K562 (cell line): ENCODE data around the gene MTRFR. TPM values are rescaled to one million over a fixed set of nuclear protein-coding genes. Genes with fewer than 3 reads are reported as not detected.

Experiments
- ATAC-seq: fragments of 200-7000 bp; cut with Tn5 transposase; 3 replicates; pipeline ENCODE4 v1.9.1; 2020; ENCODE audit warnings: moderate library complexity
- BruUV-seq: library from RNA; stranded (reverse); fragments of 400-500 nt; replicated peaks from 2 replicates; lab custom pipeline; 2021; lab: Mats Ljungman, UMichigan
- CTCF ChIA-PET: fragments of 300-600 bp; formaldehyde crosslinking; extraction: SDS; loops from one replicate; lab custom pipeline; 2021; ENCODE audit warnings: low intra/inter-chr PET ratio; lab: Yijun Ruan, JAX
- POLR2A ChIA-PET: fragments of 300-600, 350-650 bp; sonication (Branson Sonifier 250); formaldehyde crosslinking; extraction: SDS; loops from one replicate; lab custom pipeline; 2021; ENCODE audit warnings: antibody characterized with exemption, inconsistent platforms; lab: Yijun Ruan, JAX
- DNase-seq, 4 experiments: peaks; one replicate each; pipeline versions ENCODE4 v3.0.0 to v3.0.0-alpha.2; 2011 to 2018; ENCODE audit warnings: low spot score in 3 of 4, mixed read lengths in 3 of 4; ENCODE audit errors: extremely low read depth in 1 of 4
- FAIRE-seq: peaks from 2 replicates; lab custom pipeline; 2011; peaks lifted over from hg19 to GRCh38; lab: Jason Lieb, UNC
- H2AFZ ChIP-seq: 2 replicates; pipeline ENCODE4 v1.6.0; 2011; ENCODE audit warnings: low read depth, low read length, control low read depth, inconsistent platforms
- H3K27ac ChIP-seq: fragments of 200-600 bp; 3 replicates; pipeline ENCODE4 v1.8.0; 2011; ENCODE audit warnings: low read depth, mild to moderate bottlenecking, control low read depth, inconsistent platforms, low read length, moderate library complexity, mixed read lengths; ENCODE audit errors: extremely low read depth
- H3K27me3 ChIP-seq, 2 experiments: fragments of 300-600 bp in 1 of 2; 2 replicates in 1 of 2; 3 replicates in 1 of 2; pipeline versions ENCODE4 v1.6.0 to v1.8.0; 2011; ENCODE audit warnings: inconsistent platforms in 2 of 2, low read length in 2 of 2, mild to moderate bottlenecking in 1 of 2, mixed read lengths in 1 of 2, moderate library complexity in 1 of 2; ENCODE audit not compliant: control insufficient read depth in 2 of 2, insufficient read depth in 2 of 2
- H3K36me3 ChIP-seq: fragments of 300-600 bp; 3 replicates; pipeline ENCODE4 v1.8.0; 2011; ENCODE audit warnings: mild to moderate bottlenecking, low read length, inconsistent platforms; ENCODE audit not compliant: control insufficient read depth, insufficient read depth
- H3K4me1 ChIP-seq, 2 experiments: fragments of 200-600 bp in 1 of 2; replicated peaks in 1 of 2; 2 replicates in 1 of 2; 3 replicates in 1 of 2; pipeline versions ENCODE4 v1.5.1 to v1.8.0; 2011; ENCODE audit warnings: inconsistent platforms in 2 of 2, low read length in 2 of 2, mild to moderate bottlenecking in 1 of 2, mixed read lengths in 1 of 2, moderate library complexity in 1 of 2; ENCODE audit not compliant: control insufficient read depth in 2 of 2, insufficient read depth in 2 of 2
- H3K4me2 ChIP-seq: 2 replicates; pipeline ENCODE4 v1.6.1; 2011; ENCODE audit warnings: low read length, control low read depth, inconsistent platforms, mixed read lengths; ENCODE audit not compliant: insufficient read depth
- H3K4me3 ChIP-seq: fragments of 200-600 bp; sonication (generic), shearing (Covaris generic); 2 replicates; pipeline ENCODE4 v1.5.1; 2016; ENCODE audit warnings: control low read depth, inconsistent platforms
- H3K79me2 ChIP-seq: fragments of 200-600 bp; 3 replicates; pipeline ENCODE4 v1.8.0; 2011; ENCODE audit warnings: low read length, inconsistent platforms; ENCODE audit not compliant: control insufficient read depth, insufficient read depth
- H3K9ac ChIP-seq, 2 experiments: 2 replicates each; pipeline versions ENCODE4 v1.6.0 to v1.6.1; 2011; ENCODE audit warnings: low read depth in 2 of 2, low read length in 2 of 2, control low read depth in 1 of 2, inconsistent platforms in 1 of 2, mild to moderate bottlenecking in 1 of 2, mixed read lengths in 1 of 2; ENCODE audit not compliant: insufficient read depth in 1 of 2
- H3K9me1 ChIP-seq: one replicate; pipeline ENCODE4 v1.6.0; 2011; ENCODE audit warnings: inconsistent platforms, mild to moderate bottlenecking, low read length, moderate library complexity; ENCODE audit not compliant: control insufficient read depth, insufficient read depth
- H3K9me3 ChIP-seq: replicated peaks from 2 replicates; pipeline ENCODE4 v1.5.1; 2011; ENCODE audit warnings: low read depth, low read length, inconsistent platforms; ENCODE audit not compliant: control insufficient read depth, insufficient read depth
- H4K20me1 ChIP-seq: replicated peaks from 2 replicates; pipeline ENCODE4 v1.6.1; 2011; ENCODE audit warnings: low read length, inconsistent platforms, mixed read lengths; ENCODE audit not compliant: control insufficient read depth, insufficient read depth
- ARID1B ChIP-seq: fragments of 450-650 bp; IDR thresholded peaks from 2 replicates; pipeline ENCODE4 v1.6.1; 2016; ENCODE audit warnings: antibody characterized with exemption, mild to moderate bottlenecking, inconsistent platforms
- CBX8 ChIP-seq: fragments of 200-600 bp; sonication (generic); IDR thresholded peaks from 2 replicates; pipeline ENCODE4 v1.6.1; 2012; ENCODE audit warnings: borderline replicate concordance, mixed run types, low read depth, mild to moderate bottlenecking, moderate library complexity, mixed read lengths, low read length, control low read depth, inconsistent platforms; ENCODE audit not compliant: poor library complexity, severe bottlenecking; ENCODE audit errors: extremely low read depth
- FOXK2 ChIP-seq, 2 experiments: fragments of 450-650 bp; IDR thresholded peaks in 1 of 2; conservative IDR thresholded peaks in 1 of 2; 2 replicates each; pipeline ENCODE4 v1.6.1; 2016; ENCODE audit warnings: low read depth in 2 of 2, mild to moderate bottlenecking in 1 of 2
- GTF3C2 ChIP-seq: IDR thresholded peaks from 3 replicates; pipeline ENCODE4 v1.6.1; 2011; ENCODE audit warnings: borderline replicate concordance, mild to moderate bottlenecking, moderate library complexity; ENCODE audit not compliant: insufficient read length; ENCODE audit errors: extremely low read depth
- MLX ChIP-seq, 2 experiments: fragments of 450-650 bp in 1 of 2; sonication (generic) in 1 of 2; formaldehyde crosslinking; conservative IDR thresholded peaks; 2 replicates each; pipeline versions ENCODE4 v1.4.0 to v1.8.1; 2020 to 2022; ENCODE audit warnings: mild to moderate bottlenecking in 1 of 2, missing genetic modification reagents in 1 of 2
- NCOA6 ChIP-seq: fragments of 450-650 bp; IDR thresholded peaks from 2 replicates; pipeline ENCODE4 v1.6.1; 2017; ENCODE audit warnings: mild to moderate bottlenecking
- RBM25 ChIP-seq: fragments of 200-400 bp; formaldehyde crosslinking; IDR thresholded peaks from 2 replicates; pipeline ENCODE4 v1.6.1; 2018; ENCODE audit warnings: low read length, low read depth, moderate library complexity; ENCODE audit not compliant: severe bottlenecking
- RFX7 ChIP-seq: fragments of 250-450 bp; sonication (Bioruptor Pico); IDR thresholded peaks from 2 replicates; pipeline ENCODE4 v1.5.1; 2021; ENCODE audit warnings: mild to moderate bottlenecking
- SMARCA5 ChIP-seq: fragments of 450-650 bp; IDR thresholded peaks from 2 replicates; pipeline ENCODE4 v1.6.1; 2016
- ZNF134 ChIP-seq: fragments of 250-450 bp; sonication (Bioruptor Pico); conservative IDR thresholded peaks from 2 replicates; pipeline ENCODE4 v1.4.0; 2020
- ZNF561 ChIP-seq: fragments of 450-650 bp; formaldehyde crosslinking; conservative IDR thresholded peaks from 2 replicates; pipeline ENCODE4 v1.4.0; 2020; ENCODE audit warnings: mild to moderate bottlenecking, moderate library complexity
- ZNF668 ChIP-seq: fragments of 250-450 bp; sonication (Bioruptor Pico); IDR thresholded peaks from 2 replicates; pipeline ENCODE4 v1.8.0; 2022; ENCODE audit warnings: mild to moderate bottlenecking, inconsistent platforms
- WGBS: fragments of 100-300 bp; shearing (Covaris generic); methylation state at CpG from one replicate; pipeline ENCODE4 v1.1.6; 2016; ENCODE audit warnings: low coverage, mixed read lengths; ENCODE audit not compliant: insufficient coverage; ENCODE audit errors: missing lambda C conversion rate; 5-methylcytosine and 5-hydroxymethylcytosine counted together
- in situ Hi-C: fragments of 300-500 bp; cut with MboI; formaldehyde crosslinking; loops from 4 replicates; pipeline ENCODE4 v1.15.0; 2018; ENCODE audit warnings: inconsistent platforms, mixed read lengths
- intact Hi-C: fragments of 100-400 bp; cut with micrococcal nuclease; formaldehyde crosslinking; loops from 2 replicates; pipeline ENCODE4 v1.14.2; 2022
- polyA plus RNA-seq, 8 experiments: library from polyadenylated mRNA; depleted of rRNA in 4 of 8; stranded (reverse) in 5 of 8; unstranded in 3 of 8; fragments of >200 nt; fragmentation: Nextera tagmentation in 2 of 8; fragmentation: Illumina TruSeq in 1 of 8; extraction: Ambion mirVana in 2 of 8; extraction: Trizol in 1 of 8; gene quantifications; 2 replicates each; pipeline versions ENCODE4 v1.2.1 to v1.2.3, GENCODE V29; 2011 to 2014; ENCODE audit warnings: inconsistent platforms in 1 of 8, missing spikeins in 1 of 8
- total RNA-seq, 7 experiments: library from RNA; depleted of rRNA in 6 of 7; stranded (reverse); fragments of >200 nt in 6 of 7; fragmentation: Illumina TruSeq in 2 of 7; extraction: Trizol in 2 of 7; gene quantifications; 2 replicates each; pipeline versions ENCODE4 v1.2.1 to v1.2.3, GENCODE V29; 2011 to 2021; ENCODE audit warnings: low replicate concordance in 1 of 7
- TF ChIP-seq, protein P1 (sequence below): sonication (generic); formaldehyde crosslinking; IDR thresholded peaks from 2 replicates; pipeline ENCODE4 v1.8.0; 2022; ENCODE audit warnings: missing genetic modification reagents, mild to moderate bottlenecking, moderate library complexity, borderline replicate concordance
- TF ChIP-seq, protein P2 (sequence below): sonication (generic); formaldehyde crosslinking; IDR thresholded peaks from 2 replicates; pipeline ENCODE4 v1.8.1; 2022; ENCODE audit warnings: missing genetic modification reagents

Gene MTRFR
- total and polyA plus RNA-seq, 9 of the 15 experiments (the other 6 are each of a cell fraction or from before 2014, with no cell fraction given), result 16.7 to 55.6 (median 34.7) TPM

GRCh38 chr12:123254853-123255446 is 21.7 kb downstream of the MTRFR start:
- POLR2A ChIA-PET, result interaction anchor here (0.6 to 0.7 kb wide), 2 partner anchors 8 to 22 kb away, joined by 3 to 5 read pairs; partner anchors contain the start of gene MPHOSPH9
- no peak for FAIRE-seq
- Histone ChIP-seq H3K79me2 (peaks cover 38% of the 10 kb centered on the region), H3K4me3 (no peak overlapping the region), H3K27ac (no peak overlapping the region), H3K36me3 (peaks cover 64% of the 10 kb centered on the region), H3K27me3 (no peaks in the 10 kb centered on the region), H3K9ac (no peak overlapping the region), H3K4me1 (peaks cover 13 to 25% of the 10 kb centered on the region in 2 experiments), H3K9me3 (no peaks in the 10 kb centered on the region), H2AFZ (no peak overlapping the region), H3K9me1 (no peaks in the 10 kb centered on the region), H4K20me1 (peaks cover 4% of the 10 kb centered on the region), H3K4me2 (no peak overlapping the region)
- CTCF ChIA-PET, result no interaction called here
- ATAC-seq, result no peak
- in situ Hi-C loops (no loop called here), intact Hi-C loops (no loop called here)
- no peak for DNase-seq
- no TSS peak for BruUV-seq
- WGBS, result 88% methylated on average over 5 of the region's 5 CpGs
- TF ChIP-seq CBX8 (no peak), NCOA6 (no peak), ARID1B (no peak), RFX7 (CRISPR knock-in tag) (no peak), GTF3C2 (no peak), SMARCA5 (no peak), ZNF134 (no peak), MLX (CRISPR knock-in tag; conservative IDR thresholded peaks at IDR 0.05) (no peak), RBM25 (no peak), ZNF668 (CRISPR knock-in tag) (no peak), ZNF561 (CRISPR knock-in tag) (no peak), FOXK2 (conservative IDR thresholded peaks at IDR 0.05 in 1 of 2, IDR thresholded peaks at IDR 0.05 in 1 of 2; ENCODE audit: low read depth in 2 of 2) (no peak)
- TF ChIP-seq, protein P1, sequence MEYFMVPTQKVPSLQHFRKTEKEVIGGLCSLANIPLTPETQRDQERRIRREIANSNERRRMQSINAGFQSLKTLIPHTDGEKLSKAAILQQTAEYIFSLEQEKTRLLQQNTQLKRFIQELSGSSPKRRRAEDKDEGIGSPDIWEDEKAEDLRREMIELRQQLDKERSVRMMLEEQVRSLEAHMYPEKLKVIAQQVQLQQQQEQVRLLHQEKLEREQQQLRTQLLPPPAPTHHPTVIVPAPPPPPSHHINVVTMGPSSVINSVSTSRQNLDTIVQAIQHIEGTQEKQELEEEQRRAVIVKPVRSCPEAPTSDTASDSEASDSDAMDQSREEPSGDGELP, result no peak
- TF ChIP-seq, protein P2, sequence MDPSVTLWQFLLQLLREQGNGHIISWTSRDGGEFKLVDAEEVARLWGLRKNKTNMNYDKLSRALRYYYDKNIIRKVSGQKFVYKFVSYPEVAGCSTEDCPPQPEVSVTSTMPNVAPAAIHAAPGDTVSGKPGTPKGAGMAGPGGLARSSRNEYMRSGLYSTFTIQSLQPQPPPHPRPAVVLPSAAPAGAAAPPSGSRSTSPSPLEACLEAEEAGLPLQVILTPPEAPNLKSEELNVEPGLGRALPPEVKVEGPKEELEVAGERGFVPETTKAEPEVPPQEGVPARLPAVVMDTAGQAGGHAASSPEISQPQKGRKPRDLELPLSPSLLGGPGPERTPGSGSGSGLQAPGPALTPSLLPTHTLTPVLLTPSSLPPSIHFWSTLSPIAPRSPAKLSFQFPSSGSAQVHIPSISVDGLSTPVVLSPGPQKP (CRISPR knock-in tag), result no peak
